CD14-positive monocyte (primary cell): ENCODE data around the gene TDRKH. TPM values are rescaled to one million over a fixed set of nuclear protein-coding genes. Genes with fewer than 3 reads are reported as not detected.

ENCODE experiments used
- DNase-seq, 3 donors: peaks; one replicate each; pipeline ENCODE4 v3.0.0-alpha.2; 2011 to 2022
- H2AFZ ChIP-seq: 2 replicates; pipeline ENCODE4 v1.6.0; 2012; ENCODE audit warnings: mild to moderate bottlenecking, low read depth, low read length, inconsistent platforms; ENCODE audit not compliant: insufficient read depth, poor library complexity, severe bottlenecking
- H3K27ac ChIP-seq, 2 donors: 1 replicate in 1 of 2; 2 replicates in 1 of 2; pipeline ENCODE4 v1.5.1; 2012 to 2013; ENCODE audit warnings: low read length in 2 of 2, control low read depth in 1 of 2, inconsistent platforms in 1 of 2, low read depth in 1 of 2, mild to moderate bottlenecking in 1 of 2
- H3K27me3 ChIP-seq, 2 donors: one replicate each; pipeline versions ENCODE4 v1.6.0 to v1.6.1; 2011 to 2013; ENCODE audit warnings: low read length in 2 of 2; ENCODE audit not compliant: control insufficient read depth in 2 of 2, insufficient read depth in 2 of 2
- H3K36me3 ChIP-seq, 2 donors: replicated peaks in 1 of 2; 1 replicate in 1 of 2; 2 replicates in 1 of 2; pipeline versions ENCODE4 v1.5.1 to v1.6.1; 2012 to 2013; ENCODE audit warnings: low read length in 2 of 2, control low read depth in 1 of 2, inconsistent platforms in 1 of 2, mild to moderate bottlenecking in 1 of 2; ENCODE audit not compliant: insufficient read depth in 2 of 2, control insufficient read depth in 1 of 2
- H3K4me1 ChIP-seq, 2 donors: 1 replicate in 1 of 2; 2 replicates in 1 of 2; pipeline versions ENCODE4 v1.5.1 to v1.6.1; 2012 to 2013; ENCODE audit warnings: low read length in 2 of 2, control low read depth in 1 of 2, inconsistent platforms in 1 of 2, mild to moderate bottlenecking in 1 of 2, moderate library complexity in 1 of 2; ENCODE audit not compliant: insufficient read depth in 2 of 2, control insufficient read depth in 1 of 2
- H3K4me2 ChIP-seq: replicated peaks from 2 replicates; pipeline ENCODE3; 2012; ENCODE audit warnings: low read length, moderate library complexity, mild to moderate bottlenecking; ENCODE audit not compliant: poor library complexity, severe bottlenecking; ENCODE audit errors: extremely low read depth
- H3K4me3 ChIP-seq, 3 experiments: fragments of 200-600 bp in 1 of 3; sonication (generic) in 1 of 3; replicated peaks in 1 of 3; 1 replicate in 2 of 3; 2 replicates in 1 of 3; pipeline ENCODE4 v1.5.1; 2011 to 2013; ENCODE audit warnings: low read length in 3 of 3, mild to moderate bottlenecking in 3 of 3, control low read depth in 2 of 3, low read depth in 2 of 3, inconsistent platforms in 1 of 3, moderate library complexity in 1 of 3
- H3K79me2 ChIP-seq: 2 replicates; pipeline ENCODE4 v1.6.0; 2012; ENCODE audit warnings: mild to moderate bottlenecking, control low read depth, inconsistent platforms, low read length, moderate library complexity; ENCODE audit not compliant: insufficient read depth
- H3K9ac ChIP-seq: 2 replicates; pipeline ENCODE4 v1.6.0; 2017; ENCODE audit warnings: low read length, mild to moderate bottlenecking; ENCODE audit not compliant: insufficient read depth, poor library complexity, severe bottlenecking
- H3K9me3 ChIP-seq, 2 donors: replicated peaks in 1 of 2; 1 replicate in 1 of 2; 2 replicates in 1 of 2; pipeline versions ENCODE4 v1.5.1 to v1.6.1; 2012 to 2013; ENCODE audit warnings: low read length in 2 of 2, control low read depth in 1 of 2; ENCODE audit not compliant: control insufficient read depth in 1 of 2, insufficient read depth in 1 of 2
- H4K20me1 ChIP-seq: 2 replicates; pipeline ENCODE4 v1.6.0; 2012; ENCODE audit warnings: mild to moderate bottlenecking, low read length, control low read depth, moderate library complexity; ENCODE audit not compliant: insufficient read depth
- H3K27ac Mint-ChIP-seq, 7 donors: one replicate each; pipeline ENCODE4 v1.8.0; 2020; ENCODE audit warnings: mild to moderate bottlenecking in 7 of 7, mixed read lengths in 7 of 7, moderate library complexity in 6 of 7, inconsistent platforms in 2 of 7
- H3K27me3 Mint-ChIP-seq, 3 donors: one replicate each; pipeline ENCODE4 v1.8.0; 2021 to 2022; ENCODE audit warnings: low read depth in 3 of 3, mild to moderate bottlenecking in 3 of 3, mixed read lengths in 3 of 3, moderate library complexity in 3 of 3, inconsistent platforms in 1 of 3
- H3K36me3 Mint-ChIP-seq, 2 donors: one replicate each; pipeline ENCODE4 v1.8.0; 2020; ENCODE audit warnings: mixed read lengths in 2 of 2, inconsistent platforms in 1 of 2, mild to moderate bottlenecking in 1 of 2
- H3K4me1 Mint-ChIP-seq: one replicate; pipeline ENCODE4 v1.8.0; 2020; ENCODE audit warnings: mild to moderate bottlenecking, mixed read lengths
- H3K4me3 Mint-ChIP-seq, 2 donors: one replicate each; pipeline ENCODE4 v1.8.0; 2020; ENCODE audit warnings: mild to moderate bottlenecking in 2 of 2, mixed read lengths in 2 of 2, moderate library complexity in 1 of 2
- H3K9me3 Mint-ChIP-seq, 7 donors: one replicate each; pipeline ENCODE4 v1.8.0; 2020 to 2022; ENCODE audit warnings: mixed read lengths in 7 of 7, mild to moderate bottlenecking in 6 of 7, moderate library complexity in 6 of 7, inconsistent platforms in 2 of 7
- CTCF ChIP-seq: fragments of 200-600 bp; IDR thresholded peaks from one replicate; pipeline ENCODE4 v1.8.0; 2022; ENCODE audit warnings: antibody characterized with exemption, mild to moderate bottlenecking
- WGBS: methylation state at CpG from one replicate; pipeline ENCODE4 v1.1.5; 2013; ENCODE audit warnings: missing lambda C conversion rate; ENCODE audit not compliant: insufficient coverage; 5-methylcytosine and 5-hydroxymethylcytosine counted together
- intact Hi-C, 2 donors: fragments of 100-400 bp; cut with micrococcal nuclease; formaldehyde crosslinking; loops; one replicate each; pipeline versions ENCODE4 v1.15.0 to v1.15.1; 2023
- polyA plus RNA-seq, 3 donors: library from polyadenylated mRNA; depleted of rRNA in 1 of 3; unstranded in 2 of 3; stranded (reverse) in 1 of 3; fragments of 300-500 nt in 2 of 3; fragments of >200 nt in 1 of 3; fragmentation: Illumina TruSeq in 2 of 3; gene quantifications; 1 replicate in 2 of 3; 2 replicates in 1 of 3; pipeline ENCODE4 v1.2.3, GENCODE V29; 2012 to 2021

The TDRKH gene
- polyA plus RNA-seq, 3 donors, result 0.72 to 1.6 (median 1.1) TPM

GRCh38 chr1:151798571-151798970 is 8.3 kb upstream of the TDRKH start:
- WGBS, result 89% methylated on average over 3 of the region's 5 CpGs
- Mint-ChIP-seq H3K27me3 (peaks cover 17 to 26% (median 18%) of the 10 kb centered on the region in 3 donors), H3K4me1 (peaks cover 2% of the 10 kb centered on the region), H3K9me3 (no peaks in the 10 kb centered on the region), H3K4me3 (no peak overlapping the region), H3K36me3 (no peaks in the 10 kb centered on the region), H3K27ac (no peak overlapping the region)
- H3K9ac ChIP-seq, result no peak overlapping the region
- H2AFZ ChIP-seq, result no peak overlapping the region
- DNase-seq, result no peak
- no peaks in the 10 kb centered on the region for H3K4me1 ChIP-seq
- no peaks in the 10 kb centered on the region for H3K36me3 ChIP-seq
- no peak overlapping the region for H3K4me2 ChIP-seq
- TF ChIP-seq CTCF, result no peak
- H3K9me3 ChIP-seq, result no peaks in the 10 kb centered on the region
- no peaks in the 10 kb centered on the region for H4K20me1 ChIP-seq
- H3K79me2 ChIP-seq, result no peaks in the 10 kb centered on the region
- H3K27ac ChIP-seq, result no peak overlapping the region
- H3K4me3 ChIP-seq, result no peak overlapping the region
- peaks cover 5 to 15% of the 10 kb centered on the region in 2 donors for H3K27me3 ChIP-seq
- intact Hi-C loops, result no loop called here

- intact Hi-C loops, result no loop called here
These were observed 796 bp upstream of the TDRKH start for GRCh38 chr1:151790940-151791651.

More at GRCh38 chr1:151790940-151791651, 796 bp upstream of the TDRKH start:
- Mint-ChIP-seq H3K27me3 (peaks cover 4 to 9% (median 4%) of the 10 kb centered on the region in 3 donors), H3K36me3 (no peaks in the 10 kb centered on the region), H3K4me1 (peaks cover 23% of the 10 kb centered on the region), H3K9me3 (no peaks in the 10 kb centered on the region), H3K27ac (peak overlapping the region; percentile 65 to 91 (median 75)), H3K4me3 (peak overlapping the region; percentile 98 to 99)
- H3K27me3 ChIP-seq, result no peaks in the 10 kb centered on the region
- peak overlapping the region; percentile 58 for H3K9ac ChIP-seq
- no peak for TF ChIP-seq CTCF
- peak overlapping the region; percentile 82 to 89 (median 87) for H3K4me3 ChIP-seq
- WGBS, result under 1% methylated on average over 35 of the region's 52 CpGs
- H3K9me3 ChIP-seq, result no peaks in the 10 kb centered on the region
- no peaks in the 10 kb centered on the region for H4K20me1 ChIP-seq
- H2AFZ ChIP-seq, result peak overlapping the region; percentile 92
- peak in 2 of 3 donors; percentile 12 to 14 for DNase-seq
- peak overlapping the region; percentile 87 for H3K4me2 ChIP-seq
- no peaks in the 10 kb centered on the region for H3K36me3 ChIP-seq
- H3K27ac ChIP-seq, result peak overlapping the region; percentile 6 to 47
- peaks cover 16 to 21% of the 10 kb centered on the region in 2 donors for H3K4me1 ChIP-seq
- no peaks in the 10 kb centered on the region for H3K79me2 ChIP-seq
